C4-2B (cell line): ENCODE data around the gene ARID5B.

ENCODE experiments used
- CTCF ChIP-seq: fragments of 450-650 bp; conservative IDR thresholded peaks from 2 replicates; pipeline ENCODE4 v1.5.1; 2017; ENCODE audit warnings: mild to moderate bottlenecking
- ZFX ChIP-seq: fragments of 450-650 bp; IDR thresholded peaks from 2 replicates; pipeline ENCODE4 v1.6.1; 2017

GRCh38 chr10:62068464-62068863 lies 167.0 kb downstream of the ARID5B start:
- TF ChIP-seq CTCF (no peak), ZFX (no peak)
